Ovary (tissue), 3 donors: ENCODE results near the gene SEC14L1.

ENCODE experiments used
- EP300 ChIP-seq: sonication (generic); formaldehyde crosslinking; IDR thresholded peaks from one replicate; pipeline ENCODE4 v1.6.1; 2017; ENCODE audit warnings: antibody characterized with exemption
- POLR2A ChIP-seq: fragments of 450-650 bp; IDR thresholded peaks from one replicate; pipeline ENCODE4 v1.6.1; 2017; ENCODE audit warnings: antibody characterized with exemption, mild to moderate bottlenecking, moderate library complexity
- TF ChIP-seq, protein P1 (sequence below), 3 donors: fragments of 450-650 bp in 2 of 3; fragments of 200-600 bp in 1 of 3; IDR thresholded peaks; one replicate each; pipeline versions ENCODE4 v1.5.1 to v1.8.0; 2016 to 2022; ENCODE audit warnings: antibody characterized with exemption in 3 of 3, mild to moderate bottlenecking in 1 of 3
- donor health status: DM: no; HTN: no; CAD: no.

DNA sequence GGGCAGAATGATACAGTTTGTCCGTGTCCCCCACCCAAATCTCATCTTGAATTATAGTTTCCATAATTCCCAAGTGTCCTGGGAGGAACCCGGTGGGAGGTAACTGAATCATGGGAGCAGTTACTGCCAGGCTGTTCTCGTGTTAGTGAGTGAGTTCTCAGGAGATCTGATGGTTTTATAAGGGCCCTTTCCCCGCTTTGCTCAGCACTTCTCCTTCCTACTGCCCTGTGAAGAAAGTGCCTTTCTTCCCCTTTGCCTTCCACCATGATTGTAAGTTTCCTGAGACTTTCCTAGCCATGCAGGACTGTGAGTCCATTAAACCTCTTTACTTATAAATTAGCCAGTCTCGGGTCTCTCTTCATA is 28.9 kb upstream of the SEC14L1 start:
- TF ChIP-seq, protein P1, sequence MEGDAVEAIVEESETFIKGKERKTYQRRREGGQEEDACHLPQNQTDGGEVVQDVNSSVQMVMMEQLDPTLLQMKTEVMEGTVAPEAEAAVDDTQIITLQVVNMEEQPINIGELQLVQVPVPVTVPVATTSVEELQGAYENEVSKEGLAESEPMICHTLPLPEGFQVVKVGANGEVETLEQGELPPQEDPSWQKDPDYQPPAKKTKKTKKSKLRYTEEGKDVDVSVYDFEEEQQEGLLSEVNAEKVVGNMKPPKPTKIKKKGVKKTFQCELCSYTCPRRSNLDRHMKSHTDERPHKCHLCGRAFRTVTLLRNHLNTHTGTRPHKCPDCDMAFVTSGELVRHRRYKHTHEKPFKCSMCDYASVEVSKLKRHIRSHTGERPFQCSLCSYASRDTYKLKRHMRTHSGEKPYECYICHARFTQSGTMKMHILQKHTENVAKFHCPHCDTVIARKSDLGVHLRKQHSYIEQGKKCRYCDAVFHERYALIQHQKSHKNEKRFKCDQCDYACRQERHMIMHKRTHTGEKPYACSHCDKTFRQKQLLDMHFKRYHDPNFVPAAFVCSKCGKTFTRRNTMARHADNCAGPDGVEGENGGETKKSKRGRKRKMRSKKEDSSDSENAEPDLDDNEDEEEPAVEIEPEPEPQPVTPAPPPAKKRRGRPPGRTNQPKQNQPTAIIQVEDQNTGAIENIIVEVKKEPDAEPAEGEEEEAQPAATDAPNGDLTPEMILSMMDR (IDR thresholded peaks at IDR 0.05): no peak
- TF ChIP-seq EP300 (no peak), POLR2A (no peak)
